CD1c-positive myeloid dendritic cell (primary cell): ENCODE results near the gene XIRP1.

Experiments
- DNase-seq: peaks from one replicate; pipeline ENCODE4 v3.0.0-alpha.2; 2016; ENCODE audit errors: extremely low spot score

Gene XIRP1

DNA sequence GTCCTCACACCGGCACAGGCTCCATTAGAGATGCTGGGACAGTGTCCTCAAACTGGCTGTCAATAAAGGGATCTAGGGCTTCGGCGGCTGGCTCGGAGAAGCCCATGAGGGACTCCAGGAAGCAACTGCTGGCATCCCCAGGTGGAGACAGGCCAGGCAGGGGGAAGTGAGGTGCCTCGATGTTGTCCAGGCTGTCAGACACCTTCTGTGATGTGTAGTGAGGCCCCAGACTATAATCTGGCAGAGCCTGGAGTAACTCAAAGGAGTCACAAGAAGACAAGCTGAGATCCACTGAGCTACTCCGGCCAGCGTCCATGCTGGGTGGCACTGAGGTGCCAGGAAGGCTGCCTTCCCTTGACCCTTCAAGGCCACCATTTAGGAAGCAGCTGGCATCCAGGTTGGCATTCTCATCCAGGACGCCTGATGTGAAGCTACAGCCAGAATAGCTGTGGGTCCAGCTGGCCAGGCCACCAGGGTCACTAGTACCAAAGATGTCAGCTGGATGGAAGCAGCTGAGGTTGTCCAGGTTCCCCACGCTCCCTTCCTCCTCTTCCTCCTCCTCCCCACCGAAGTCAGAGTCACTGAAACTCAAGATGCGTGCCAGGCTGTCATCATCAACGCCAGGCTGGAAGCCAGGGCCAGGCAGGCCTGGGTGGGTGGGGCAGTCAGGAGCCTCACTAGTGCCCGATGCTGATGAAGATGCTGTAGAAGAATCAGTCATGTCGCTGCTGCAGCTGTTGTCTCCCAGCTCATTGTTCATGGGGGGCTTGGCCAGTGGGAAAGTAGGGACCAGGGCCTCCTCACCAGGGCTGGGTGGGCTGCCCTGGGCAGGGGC, 49.1 kb downstream of the XIRP1 start:
- no peak for DNase-seq

- peak; percentile 54 for DNase-seq
Measured at GRCh38 chr3:39142067-39142466, 50.3 kb downstream of the XIRP1 start.

GRCh38 chr3:39141171-39141995, 51.0 kb downstream of the XIRP1 start:
- peak; percentile 79 for DNase-seq

DNA sequence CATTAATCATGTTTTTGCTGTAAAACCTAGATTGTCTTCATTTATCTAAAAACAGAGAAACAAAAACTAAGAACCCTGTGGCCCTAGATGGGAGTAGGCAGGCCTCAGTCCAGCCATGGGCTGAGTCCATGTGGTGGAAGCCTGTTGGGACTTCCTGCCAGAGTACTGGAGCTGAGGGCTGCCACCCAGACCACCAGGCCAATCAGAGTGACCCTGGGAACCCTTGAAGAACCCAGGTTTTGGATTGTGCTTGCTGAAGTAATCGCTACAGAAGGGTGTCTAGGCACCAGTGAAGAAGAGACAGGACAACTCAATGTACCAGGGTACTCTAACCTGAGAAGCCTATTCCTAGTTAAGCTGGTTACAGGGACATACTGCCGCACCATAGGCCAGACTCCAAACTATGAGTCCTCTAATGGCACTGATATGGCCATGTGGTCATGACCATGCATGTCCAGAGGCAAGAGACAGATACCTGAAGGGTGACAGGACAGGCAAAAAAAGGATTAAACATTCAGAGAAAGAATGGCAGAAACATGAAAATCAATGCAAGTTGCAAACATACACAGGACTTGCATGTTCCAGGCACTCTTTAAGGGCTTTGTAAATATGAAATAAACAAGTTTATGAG, 51.9 kb downstream of the XIRP1 start:
- no peak for DNase-seq

DNA sequence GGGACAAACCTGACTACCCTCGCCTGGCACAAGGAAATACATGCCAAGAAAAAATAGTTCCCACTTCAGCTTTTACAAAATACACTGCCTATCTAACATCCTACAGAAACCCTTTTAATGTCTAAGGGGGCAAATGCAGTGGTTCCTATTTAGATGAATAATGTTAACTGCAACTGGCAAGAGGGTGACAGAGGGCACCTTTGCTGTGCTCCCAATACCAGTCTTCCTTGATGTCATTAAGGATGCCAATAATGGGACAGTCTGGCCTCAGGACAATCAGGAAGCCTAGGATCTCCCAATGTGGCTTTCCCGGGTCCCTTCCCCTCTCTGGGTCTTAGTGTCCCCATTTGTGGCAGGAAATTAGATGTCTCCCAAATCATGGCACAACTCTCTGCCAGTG, 53.0 kb downstream of the XIRP1 start:
- DNase-seq = no peak

- peak; percentile 63 for DNase-seq
Measured at GRCh38 chr3:39138804-39139415, 53.5 kb downstream of the XIRP1 start.

GRCh38 chr3:39137991-39138803, 54.2 kb downstream of the XIRP1 start:
- DNase-seq = no peak

- DNase-seq = no peak
Measured at GRCh38 chr3:39137435-39137936, 54.9 kb downstream of the XIRP1 start.

DNA sequence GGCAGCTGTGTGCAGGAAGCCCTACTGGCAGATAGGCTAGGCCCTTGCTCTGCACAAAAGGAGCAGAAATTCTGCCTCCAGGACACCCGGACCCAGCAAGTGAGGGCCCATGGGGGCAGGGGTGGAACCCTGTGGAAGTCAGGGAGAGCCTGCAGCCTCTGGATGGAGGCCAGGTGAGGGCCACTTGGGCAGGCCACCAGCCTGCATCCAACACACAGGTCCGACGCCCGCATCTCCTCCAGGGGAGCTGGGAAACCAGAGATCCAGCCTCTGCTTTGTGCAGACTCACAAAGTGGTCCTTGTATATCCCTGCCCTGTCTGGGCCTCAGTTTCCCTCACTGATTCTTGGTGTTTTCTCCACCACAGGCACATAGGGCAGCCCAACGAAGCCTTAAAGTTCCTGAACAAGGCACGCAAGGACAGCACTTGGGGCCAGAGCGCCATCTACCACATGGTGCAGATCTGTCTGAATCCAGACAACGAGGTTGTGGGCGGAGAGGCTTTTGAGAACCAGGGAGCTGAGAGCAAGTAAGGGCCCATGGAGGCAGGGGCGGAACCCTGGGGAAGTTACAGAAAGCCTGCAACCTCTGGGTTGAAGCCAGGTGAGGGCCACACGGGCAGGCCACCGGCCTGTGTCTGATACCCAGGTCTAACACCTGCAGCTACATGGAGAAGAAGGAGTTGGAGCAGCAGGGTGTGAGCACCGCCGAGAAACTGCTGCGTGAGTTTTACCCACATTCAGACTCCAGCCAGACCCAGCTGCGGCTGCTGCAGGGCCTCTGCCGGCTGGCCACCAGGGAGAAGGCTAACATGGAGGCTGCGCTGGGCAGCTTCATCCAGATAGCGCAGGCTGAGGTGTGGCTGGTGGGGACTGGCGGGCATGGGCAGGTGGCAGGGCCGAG, 55.6 kb downstream of the XIRP1 start:
- no peak for DNase-seq

GRCh38 chr3:39135170-39135805, 57.1 kb downstream of the XIRP1 start:
- DNase-seq = no peak

GRCh38 chr3:39134305-39134704, 58.1 kb downstream of the XIRP1 start:
- DNase-seq = no peak

GRCh38 chr3:39133822-39134221, 58.6 kb downstream of the XIRP1 start:
- DNase-seq = no peak
